ENCODE measurements around the gene PPP1R16B.
"Not testable (repeated sequence)": the region's sequence is repeated elsewhere in the genome, so short reads cannot be mapped to it uniquely, and the experiment has no call there.

PPP1R16B gene

GRCh38 chr20:38939686-38940085 lies 134.2 kb downstream of the PPP1R16B start:
- DNase-seq: no peak

GRCh38 chr20:38940644-38941043 lies 135.1 kb downstream of the PPP1R16B start:
- DNase-seq: no peak

GRCh38 chr20:38941726-38942389 lies 136.4 kb downstream of the PPP1R16B start:
- no peak for DNase-seq

GRCh38 chr20:38945012-38945411 lies 139.5 kb downstream of the PPP1R16B start:
- DNase-seq: no peak

GRCh38 chr20:38946836-38947235 lies 141.3 kb downstream of the PPP1R16B start:
- no peak for DNase-seq

- DNase-seq: no peak
These were observed 142.4 kb downstream of the PPP1R16B start for GRCh38 chr20:38947931-38948362.

GRCh38 chr20:38950254-38950653 lies 144.8 kb downstream of the PPP1R16B start:
- no peak for DNase-seq

GRCh38 chr20:38951611-38952010 lies 146.1 kb downstream of the PPP1R16B start:
- no peak for DNase-seq

GRCh38 chr20:38952153-38952552 lies 146.7 kb downstream of the PPP1R16B start:
- DNase-seq: no peak

- no peak for DNase-seq
These were observed 148.3 kb downstream of the PPP1R16B start for GRCh38 chr20:38953630-38954340.

GRCh38 chr20:38957235-38957876 lies 151.9 kb downstream of the PPP1R16B start:
- DNase-seq: no peak

- DNase-seq: no peak
These were observed 152.5 kb downstream of the PPP1R16B start for GRCh38 chr20:38957915-38958485.

- DNase-seq: not testable (repeated sequence)
These were observed 154.7 kb downstream of the PPP1R16B start for GRCh38 chr20:38960187-38960687.

GRCh38 chr20:38961530-38962043 lies 156.1 kb downstream of the PPP1R16B start:
- no peak for DNase-seq

- DNase-seq: peak; percentile 99
These were observed 156.8 kb downstream of the PPP1R16B start, which contains the start of gene DHX35 for GRCh38 chr20:38962044-38962927. TSS of gene DHX35 (plus strand) at chr20:38962344. CDS start at chr20:38962368, 24 bp downstream.

GRCh38 chr20:38962928-38963401 lies 157.5 kb downstream of the PPP1R16B start:
- no peak for DNase-seq

GRCh38 chr20:38963745-38964144 lies 158.2 kb downstream of the PPP1R16B start:
- no peak for DNase-seq

GRCh38 chr20:38965264-38965663 lies 159.8 kb downstream of the PPP1R16B start:
- no peak for DNase-seq

GRCh38 chr20:38968090-38968489 lies 162.6 kb downstream of the PPP1R16B start:
- DNase-seq: no peak

GRCh38 chr20:38969708-38970107 lies 164.2 kb downstream of the PPP1R16B start:
- no peak for DNase-seq

GRCh38 chr20:38970302-38970701 lies 164.8 kb downstream of the PPP1R16B start:
- DNase-seq: no peak
